CD4-positive, alpha-beta T cell treated with Interleukin-6 at 100 ng/mL for 8 hours (primary cell): ENCODE data around the gene ATP6V0E1.
A peak's percentile ranks its signal among the peaks of the same experiment; 100 is the strongest.

Experiments used
- DNase-seq: peaks from one replicate; pipeline ENCODE4 v3.0.0-alpha.2; 2020; ENCODE audit warnings: mixed read lengths, low spot score

ATP6V0E1 gene

DNA sequence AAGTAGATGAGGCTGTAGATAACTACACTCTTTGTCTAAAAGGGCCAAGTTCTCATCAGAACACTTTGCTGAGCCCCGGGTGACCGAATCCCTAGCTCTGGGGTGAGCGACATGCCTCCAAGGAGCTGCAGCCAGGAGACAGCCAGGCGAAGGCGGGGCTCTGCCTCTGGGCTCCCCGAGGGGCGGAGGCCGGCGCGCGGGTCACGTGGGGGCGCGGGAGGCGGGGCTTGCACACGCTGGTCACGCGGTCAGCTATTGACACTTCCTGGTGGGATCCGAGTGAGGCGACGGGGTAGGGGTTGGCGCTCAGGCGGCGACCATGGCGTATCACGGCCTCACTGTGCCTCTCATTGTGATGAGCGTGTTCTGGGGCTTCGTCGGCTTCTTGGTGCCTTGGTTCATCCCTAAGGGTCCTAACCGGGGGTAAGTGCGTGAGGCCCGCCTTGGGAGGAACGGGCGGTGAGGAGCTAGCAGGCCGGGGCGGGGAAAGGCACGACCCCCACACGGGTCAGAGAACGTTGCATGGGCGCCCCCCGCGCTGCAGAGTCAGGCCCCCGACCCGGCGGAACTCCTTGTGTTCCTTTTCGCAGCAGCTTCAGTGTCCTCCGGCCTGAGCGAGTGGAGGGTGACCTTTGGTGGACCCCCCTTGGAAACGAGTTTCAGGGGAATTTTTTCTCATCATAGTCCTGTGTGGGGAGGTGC is at the start of gene ATP6V0E1:
Gene ATP6V0E1 (plus strand): TSS at position 230 of the 702 bp plus-strand sequence. CDS start 90 bp downstream, at position 320.
- peak; percentile 91 for DNase-seq

GRCh38 chr5:172935096-172935495 is 48.5 kb upstream of the ATP6V0E1 start:
- no peak for DNase-seq

DNA sequence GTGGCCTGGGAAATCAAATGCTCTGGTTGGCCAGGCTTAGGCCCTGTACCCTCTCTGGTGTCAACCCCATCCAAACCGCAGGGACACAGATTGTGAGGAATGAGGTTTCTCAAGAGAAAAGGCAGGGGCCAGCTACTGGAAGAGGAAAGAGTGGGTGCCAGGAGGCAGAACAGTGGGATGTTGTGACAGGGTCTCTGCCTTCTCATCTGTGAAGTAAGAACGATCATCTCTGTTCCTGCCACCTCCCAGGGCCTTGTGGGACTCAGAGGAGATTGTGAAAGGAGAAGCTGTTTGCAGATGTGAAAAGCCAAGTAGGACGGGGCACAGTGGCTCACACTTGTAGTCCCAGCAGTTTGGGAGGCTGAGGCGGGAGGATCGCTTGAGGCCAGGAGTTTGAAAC is 47.2 kb upstream of the ATP6V0E1 start:
- DNase-seq = no peak

- DNase-seq = no peak
Observed at GRCh38 chr5:172939071-172939470, 44.5 kb upstream of the ATP6V0E1 start.

DNA sequence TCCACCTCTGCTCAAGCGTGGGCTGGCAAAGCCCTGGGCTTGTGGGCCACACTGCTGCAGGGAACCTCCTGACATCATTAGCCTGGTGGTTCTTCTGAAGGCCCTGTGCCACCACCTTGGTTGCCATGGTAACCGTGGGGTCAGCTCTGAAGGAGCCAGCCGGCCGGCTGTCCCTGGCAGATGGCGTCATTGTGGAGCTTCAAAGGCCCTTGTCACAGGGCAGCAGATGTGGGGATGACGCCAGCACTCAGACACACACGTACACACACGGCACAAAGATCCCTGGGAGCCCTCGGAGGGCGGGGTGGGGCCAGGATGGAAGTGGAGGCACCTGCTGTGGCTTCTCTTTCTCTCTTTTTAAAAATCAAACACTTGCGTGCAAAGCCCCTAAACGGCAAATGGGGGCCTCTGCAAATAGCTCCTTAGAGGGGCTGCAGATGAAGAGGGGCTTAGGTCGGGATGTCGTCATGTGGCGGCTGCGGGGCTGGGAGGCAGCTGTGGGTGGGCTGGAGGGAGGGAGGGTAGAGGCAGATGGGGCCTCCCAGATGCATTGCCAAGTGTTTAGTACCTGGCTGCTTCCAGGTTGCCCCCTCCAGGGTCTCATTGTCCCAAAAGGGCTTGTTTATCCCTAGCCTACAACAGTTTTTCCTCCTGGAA is 43.8 kb upstream of the ATP6V0E1 start:
- no peak for DNase-seq

GRCh38 chr5:172940268-172941066 is 43.1 kb upstream of the ATP6V0E1 start:
- no peak for DNase-seq

- DNase-seq = no peak
Observed at GRCh38 chr5:172941067-172941516, 42.5 kb upstream of the ATP6V0E1 start.

DNA sequence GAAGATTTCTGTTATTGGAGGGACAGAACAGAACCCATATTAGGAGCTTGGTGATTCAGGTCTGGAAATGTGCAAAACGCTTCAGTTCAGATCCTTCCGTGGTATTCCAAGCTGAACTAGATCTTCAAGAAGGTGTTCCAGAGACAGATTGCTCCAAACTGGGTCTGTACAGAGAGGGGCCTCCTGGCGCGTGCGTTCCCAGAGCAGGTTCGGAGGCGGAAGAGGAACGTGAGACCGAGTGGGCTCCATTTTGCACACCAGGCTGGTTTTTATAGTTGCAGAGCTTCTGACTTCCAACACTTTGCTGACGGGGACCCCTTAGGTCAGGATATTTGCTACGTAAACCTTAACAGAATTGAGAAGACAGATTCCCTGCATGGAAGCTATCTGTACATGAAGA is 41.0 kb upstream of the ATP6V0E1 start:
- no peak for DNase-seq

DNA sequence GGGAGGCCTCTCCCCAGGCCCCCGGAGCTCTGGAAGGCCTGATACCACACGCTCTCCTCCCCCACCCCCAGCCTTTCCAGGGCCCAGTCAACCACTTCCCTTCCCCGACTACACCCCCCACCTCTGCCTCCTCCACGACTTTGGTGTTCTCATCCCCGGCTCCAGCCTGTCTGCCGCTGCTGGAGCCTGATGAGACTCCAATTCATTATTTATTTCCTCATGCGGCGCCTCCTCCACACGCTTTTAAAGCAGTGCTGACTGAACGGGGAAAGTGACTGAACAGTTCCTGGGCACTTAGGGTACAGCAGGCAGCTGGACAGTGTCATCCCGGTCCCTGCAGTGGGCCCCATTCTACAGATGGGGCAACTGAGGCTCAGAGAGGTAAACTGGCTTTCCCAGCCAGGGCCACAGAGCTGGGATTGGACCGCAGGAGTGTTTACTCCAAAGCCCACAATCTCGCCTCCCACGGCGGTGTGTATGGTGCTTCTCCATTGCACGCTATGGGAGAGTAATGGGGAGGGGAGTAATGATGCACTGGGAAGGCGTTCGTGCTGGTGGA is 40.2 kb upstream of the ATP6V0E1 start:
- no peak for DNase-seq

- no peak for DNase-seq
Observed at GRCh38 chr5:172943906-172944305, 39.7 kb upstream of the ATP6V0E1 start.

DNA sequence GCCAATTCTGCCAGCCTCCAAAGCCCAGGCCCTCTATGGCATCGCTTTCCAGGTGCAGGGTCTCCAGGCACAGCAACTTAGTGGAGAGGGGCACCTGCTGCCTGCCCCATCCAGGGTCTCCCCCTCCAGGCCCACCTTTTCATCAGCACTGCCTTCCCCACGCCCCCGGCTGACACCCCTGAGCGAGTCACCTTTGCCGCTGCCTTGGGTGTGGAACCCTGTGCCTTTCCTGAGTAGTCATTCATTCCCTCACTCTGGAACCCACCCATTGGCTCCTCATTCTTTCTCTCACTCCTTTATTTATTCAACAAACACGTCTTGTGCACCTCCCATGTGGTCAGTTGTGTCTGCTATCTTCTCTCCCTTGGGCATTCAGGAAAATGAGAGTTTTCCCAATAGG is 38.8 kb upstream of the ATP6V0E1 start:
- DNase-seq = no peak

DNA sequence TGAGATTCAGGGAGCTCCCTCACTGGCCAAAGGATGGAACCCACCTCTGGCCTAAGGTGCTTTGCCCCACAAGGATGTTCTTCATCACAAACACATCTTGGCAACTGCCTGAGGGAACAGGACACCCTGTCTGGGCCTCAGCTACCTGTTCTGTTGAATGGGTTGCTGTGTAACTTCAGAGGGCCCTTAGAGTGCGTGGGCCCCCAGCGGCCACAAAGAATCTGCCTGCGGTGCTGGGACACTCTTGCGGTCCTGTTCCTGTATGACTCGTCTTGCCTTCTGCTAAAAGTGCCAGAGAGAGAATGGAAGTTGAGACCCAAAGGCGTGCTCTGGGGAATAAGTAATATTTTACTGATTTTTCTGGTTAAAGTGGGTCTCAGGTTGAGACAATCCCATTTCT is 38.4 kb upstream of the ATP6V0E1 start:
- DNase-seq = no peak

DNA sequence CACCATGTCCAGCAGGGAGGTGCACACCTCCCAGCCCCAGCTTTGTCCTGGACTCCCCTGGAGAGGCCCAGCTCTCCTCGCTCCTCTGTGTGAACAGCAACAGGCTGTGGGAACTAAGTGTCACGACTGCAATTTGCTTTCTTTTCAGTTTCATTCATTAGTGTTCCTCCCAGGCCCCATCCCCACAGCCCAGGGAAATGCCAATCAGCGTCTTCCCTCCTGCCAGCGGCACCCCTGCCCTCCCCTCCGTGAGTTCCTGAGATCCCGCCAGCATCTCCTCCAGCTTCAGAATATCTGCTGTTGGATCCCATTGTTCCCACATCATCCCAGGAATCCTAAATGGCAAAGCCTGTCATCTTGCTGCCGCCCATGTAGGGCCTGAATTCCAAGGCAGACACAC is 37.4 kb upstream of the ATP6V0E1 start:
- no peak for DNase-seq

DNA sequence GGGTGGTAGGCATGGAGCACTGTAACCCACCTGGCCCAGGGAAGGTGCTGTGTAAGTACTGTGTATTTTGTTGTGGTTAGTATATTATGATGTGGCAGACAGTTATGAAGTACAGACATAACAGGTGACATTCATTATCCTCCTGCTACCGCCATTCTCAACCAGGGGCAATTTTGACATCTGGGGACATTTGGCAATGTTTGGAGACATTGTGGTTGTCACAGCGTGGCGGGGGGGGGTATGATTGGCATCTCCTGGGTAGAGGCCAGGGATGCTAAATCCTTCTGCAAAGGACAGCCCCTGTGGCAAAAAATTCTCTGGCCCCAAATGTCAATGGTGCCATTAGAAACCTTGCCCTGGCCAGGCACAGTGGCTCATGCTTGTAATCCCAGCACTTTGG is 34.1 kb upstream of the ATP6V0E1 start:
- DNase-seq = no peak

- DNase-seq = no peak
Observed at GRCh38 chr5:172950176-172950965, 33.2 kb upstream of the ATP6V0E1 start.

GRCh38 chr5:172951371-172952033 is 32.1 kb upstream of the ATP6V0E1 start:
- DNase-seq = no peak

DNA sequence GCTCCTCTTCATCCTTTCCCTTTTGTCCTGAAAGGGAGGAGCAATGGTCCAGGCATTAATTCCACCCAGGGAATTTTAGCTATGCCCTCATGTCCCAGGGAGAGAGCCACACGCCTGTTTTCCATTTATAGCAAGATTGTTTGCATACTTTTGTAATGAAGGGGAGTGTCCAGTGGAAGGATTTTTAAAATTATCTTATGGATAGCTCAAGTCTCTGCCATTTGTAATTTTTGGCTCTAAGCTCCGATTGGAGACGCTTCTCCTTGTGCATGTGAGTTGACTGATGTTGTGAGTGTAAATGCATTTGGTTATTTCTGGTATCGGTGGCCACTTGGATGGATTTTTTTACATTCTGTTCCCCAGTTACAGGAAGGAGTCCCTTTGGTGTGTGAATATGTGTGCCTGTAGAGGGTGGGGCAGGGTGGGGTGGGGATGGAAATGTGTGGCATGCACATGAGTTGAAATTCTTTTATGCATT is 31.5 kb upstream of the ATP6V0E1 start:
- DNase-seq = no peak

DNA sequence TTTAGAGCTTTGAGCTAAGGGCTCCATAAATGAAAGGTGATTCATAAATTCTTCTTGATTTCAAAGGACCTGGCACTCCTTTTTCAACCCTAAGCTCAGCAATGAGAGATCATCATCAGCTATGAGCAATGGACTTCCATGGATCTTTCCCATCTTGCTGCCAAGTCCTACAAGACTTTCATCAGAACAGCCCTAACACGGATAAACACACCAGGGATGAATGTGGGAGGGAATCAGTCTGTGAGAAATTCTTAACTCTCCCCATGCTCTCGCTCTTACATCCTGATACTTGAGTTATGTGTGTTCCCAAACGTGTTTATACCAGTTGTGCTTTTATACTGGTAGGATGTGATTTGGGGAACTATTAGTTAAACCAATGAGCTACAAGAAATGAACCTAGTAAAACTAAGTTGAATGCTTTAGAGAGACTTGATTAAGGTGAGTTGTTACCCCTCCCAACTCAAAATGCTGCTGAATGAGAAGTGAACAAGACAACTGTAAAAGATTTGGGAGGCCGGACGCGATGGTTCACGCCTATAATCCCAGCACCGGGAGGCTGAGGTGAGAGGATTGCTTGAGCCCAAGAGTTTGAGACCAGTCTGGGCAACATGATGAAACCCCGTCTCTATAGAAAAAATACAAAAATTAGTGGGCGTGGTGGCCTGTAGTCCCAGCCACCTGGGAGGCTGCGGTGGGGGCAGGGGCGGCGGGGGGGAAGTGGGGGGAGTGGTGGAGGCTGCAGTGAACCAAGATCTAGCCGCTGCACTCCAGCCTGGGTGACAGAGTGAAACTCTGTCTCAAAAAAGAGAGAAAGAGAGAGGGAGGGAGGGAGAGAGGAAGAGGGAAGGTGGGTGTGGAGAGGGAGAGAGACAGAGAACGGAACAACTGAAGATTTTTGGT is 29.5 kb upstream of the ATP6V0E1 start:
- no peak for DNase-seq

GRCh38 chr5:172954751-172955159 is 28.8 kb upstream of the ATP6V0E1 start:
- DNase-seq = no peak

DNA sequence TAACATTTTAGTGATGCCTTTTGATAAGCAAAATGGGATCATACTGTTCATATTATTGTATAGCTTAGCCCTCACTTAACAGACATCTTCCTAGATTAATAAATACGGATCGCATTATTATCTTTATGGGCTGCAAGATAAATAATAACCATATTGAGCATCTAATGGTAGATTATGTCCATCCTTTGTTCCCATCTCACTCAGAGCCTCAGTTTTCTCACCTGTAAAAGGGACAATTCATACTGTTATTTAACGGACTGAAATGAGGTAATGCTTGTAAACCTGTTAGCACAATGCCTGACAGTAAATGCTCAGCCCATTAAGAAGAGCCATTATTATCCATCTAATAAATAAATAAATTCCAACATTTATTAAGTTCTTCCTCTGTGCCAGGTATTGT is 27.3 kb upstream of the ATP6V0E1 start:
- no peak for DNase-seq
